Activated T-cell treated with anti-CD3 and anti-CD28 coated beads, Interleukin-2, amount 50 U/mL, for 24 hours (primary cell): ENCODE data around the gene MYZAP.
A peak's percentile ranks its signal among the peaks of the same experiment; 100 is the strongest.

Experiments used
- DNase-seq: peaks from one replicate; pipeline ENCODE4 v3.0.0-alpha.2; 2020
- H3K27ac Mint-ChIP-seq: 2 replicates; pipeline ENCODE4 v1.8.0; 2020; ENCODE audit warnings: mild to moderate bottlenecking, mixed read lengths
- H3K27me3 Mint-ChIP-seq: 2 replicates; pipeline ENCODE4 v1.8.0; 2020; ENCODE audit warnings: mixed read lengths
- H3K36me3 Mint-ChIP-seq: 2 replicates; pipeline ENCODE4 v1.8.0; 2020; ENCODE audit warnings: low read depth, mixed read lengths
- H3K4me1 Mint-ChIP-seq: 2 replicates; pipeline ENCODE4 v1.8.0; 2020; ENCODE audit warnings: low read depth, mixed read lengths
- H3K4me3 Mint-ChIP-seq: 2 replicates; pipeline ENCODE4 v1.8.0; 2020; ENCODE audit warnings: mild to moderate bottlenecking, moderate library complexity, mixed read lengths
- H3K9me3 Mint-ChIP-seq: 2 replicates; pipeline ENCODE4 v1.8.0; 2020; ENCODE audit warnings: mixed read lengths

MYZAP gene, protein sequence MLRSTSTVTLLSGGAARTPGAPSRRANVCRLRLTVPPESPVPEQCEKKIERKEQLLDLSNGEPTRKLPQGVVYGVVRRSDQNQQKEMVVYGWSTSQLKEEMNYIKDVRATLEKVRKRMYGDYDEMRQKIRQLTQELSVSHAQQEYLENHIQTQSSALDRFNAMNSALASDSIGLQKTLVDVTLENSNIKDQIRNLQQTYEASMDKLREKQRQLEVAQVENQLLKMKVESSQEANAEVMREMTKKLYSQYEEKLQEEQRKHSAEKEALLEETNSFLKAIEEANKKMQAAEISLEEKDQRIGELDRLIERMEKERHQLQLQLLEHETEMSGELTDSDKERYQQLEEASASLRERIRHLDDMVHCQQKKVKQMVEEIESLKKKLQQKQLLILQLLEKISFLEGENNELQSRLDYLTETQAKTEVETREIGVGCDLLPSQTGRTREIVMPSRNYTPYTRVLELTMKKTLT

DNA sequence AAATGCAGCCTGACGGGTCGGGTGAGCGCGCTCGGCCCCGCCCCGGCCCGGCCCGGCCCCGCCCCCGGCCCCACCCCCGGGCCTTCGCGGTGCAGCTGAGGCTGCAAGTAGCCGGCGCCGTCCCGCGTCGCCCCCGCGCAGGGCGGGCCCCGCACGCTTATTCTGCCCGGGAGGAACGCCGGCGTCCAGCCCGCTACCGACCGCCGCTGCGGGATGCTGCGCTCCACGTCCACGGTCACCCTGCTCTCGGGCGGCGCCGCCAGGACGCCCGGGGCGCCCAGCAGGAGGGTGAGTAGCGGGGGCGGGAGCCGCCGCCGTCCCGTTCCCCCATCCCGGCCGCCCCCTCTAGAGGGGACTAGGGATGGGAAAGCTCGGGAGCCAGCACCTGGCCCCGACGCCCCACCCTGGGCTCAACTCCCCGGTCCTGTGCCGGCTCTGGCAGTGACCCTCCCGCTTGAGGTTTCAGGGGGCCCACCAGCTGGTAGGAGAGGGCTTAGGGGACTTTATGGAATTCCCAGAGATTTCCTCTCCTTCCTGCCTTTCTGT is at the start of gene MYZAP:
TSS of gene MYZAP (plus strand) at position 83 of the 546 bp plus-strand sequence. CDS start at position 214, 131 bp downstream.
- Mint-ChIP-seq H3K27me3 (peaks cover 39% of the 10 kb centered on the region), H3K9me3 (no peaks in the 10 kb centered on the region), H3K4me1 (peaks cover 23% of the 10 kb centered on the region), H3K36me3 (no peaks in the 10 kb centered on the region), H3K27ac (no peak within 1 kb of the TSS), H3K4me3 (peak within 1 kb of the TSS; percentile 55)
- peak; percentile 65 for DNase-seq

DNA sequence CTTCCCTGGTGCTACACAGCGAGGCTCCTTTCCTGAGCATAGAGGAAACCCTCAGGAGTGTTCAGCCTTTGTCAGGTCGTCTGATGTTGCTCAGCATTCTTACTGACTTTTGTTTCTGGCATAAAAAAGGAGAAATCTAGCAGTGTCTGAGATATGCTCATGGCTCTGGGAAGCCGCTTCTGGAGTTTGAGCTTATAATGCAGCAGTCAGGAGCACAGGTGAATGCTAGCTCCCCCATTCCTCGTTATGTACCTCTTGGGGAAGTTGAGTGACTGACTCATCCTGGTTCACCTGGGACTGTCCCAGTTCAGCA is 49.2 kb upstream of the MYZAP start:
- peaks cover 5% of the 10 kb centered on the region for H3K9me3 Mint-ChIP-seq
- H3K27me3 Mint-ChIP-seq, result peaks cover 23% of the 10 kb centered on the region
- H3K4me3 Mint-ChIP-seq, result no peak overlapping the region

DNA sequence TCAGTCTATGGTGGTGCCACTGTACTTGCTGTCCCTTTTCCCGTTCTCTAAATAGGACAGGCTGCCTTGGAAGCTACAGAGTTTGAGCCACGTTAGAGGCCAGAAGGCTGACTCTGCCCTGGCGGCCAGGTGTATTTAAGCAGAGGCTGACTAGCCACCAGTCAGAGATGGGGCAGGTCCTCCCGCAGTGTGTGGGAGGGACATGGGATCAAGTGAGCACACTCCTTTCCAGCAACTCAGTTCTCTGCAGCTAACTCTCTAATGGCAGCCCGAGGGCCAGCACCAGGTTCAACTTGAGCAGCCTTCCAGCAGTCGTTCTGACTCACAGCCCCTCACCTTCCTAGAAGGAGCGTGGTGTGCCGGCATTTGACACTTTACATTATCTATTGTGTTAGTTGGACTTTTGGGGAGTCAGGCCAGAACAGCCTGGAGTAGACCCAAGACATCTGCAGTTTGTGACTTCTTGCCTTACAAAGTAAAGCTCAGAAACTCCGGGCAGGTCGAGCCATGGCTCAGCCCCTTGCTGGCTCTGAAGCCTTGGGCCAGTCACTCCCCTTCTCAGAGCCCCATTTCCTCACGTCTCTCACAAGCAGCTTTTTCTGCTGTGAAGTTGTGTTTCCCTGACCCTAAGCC is 46.7 kb upstream of the MYZAP start:
- peaks cover 17% of the 10 kb centered on the region for H3K27me3 Mint-ChIP-seq
- peaks cover 5% of the 10 kb centered on the region for H3K9me3 Mint-ChIP-seq
- no peaks in the 10 kb centered on the region for H3K36me3 Mint-ChIP-seq
- H3K4me3 Mint-ChIP-seq, result no peak overlapping the region
- no peak overlapping the region for H3K27ac Mint-ChIP-seq
- peaks cover 7% of the 10 kb centered on the region for H3K4me1 Mint-ChIP-seq
- DNase-seq, result no peak

More for the DNA sequence above, 49.2 kb upstream of the MYZAP start:
- no peak for DNase-seq
- H3K4me1 Mint-ChIP-seq, result peaks cover 7% of the 10 kb centered on the region
- H3K27ac Mint-ChIP-seq, result no peak overlapping the region
- no peaks in the 10 kb centered on the region for H3K36me3 Mint-ChIP-seq

DNA sequence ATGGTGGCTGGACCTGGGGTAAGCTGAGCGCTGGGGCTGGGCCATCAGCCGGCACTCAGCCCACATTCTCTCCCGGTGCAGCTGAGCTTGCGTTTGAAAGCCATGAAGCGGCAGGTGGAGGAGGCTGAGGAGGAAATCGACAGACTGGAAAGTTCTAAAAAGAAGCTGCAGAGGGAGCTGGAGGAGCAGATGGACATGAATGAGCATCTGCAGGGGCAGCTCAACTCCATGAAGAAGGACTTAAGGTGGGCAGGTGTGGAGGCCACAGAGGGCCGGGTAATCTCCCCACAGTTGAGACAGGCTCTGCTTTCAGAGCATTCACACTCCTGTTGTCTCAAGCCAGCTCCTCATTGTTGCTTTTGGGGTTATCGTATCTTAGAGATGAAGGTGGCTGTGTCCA is 45.7 kb upstream of the MYZAP start:
- H3K27ac Mint-ChIP-seq, result no peak overlapping the region
- H3K36me3 Mint-ChIP-seq, result no peaks in the 10 kb centered on the region
- H3K4me1 Mint-ChIP-seq, result no peaks in the 10 kb centered on the region
- H3K4me3 Mint-ChIP-seq, result no peak overlapping the region
- no peak for DNase-seq
- H3K9me3 Mint-ChIP-seq, result no peaks in the 10 kb centered on the region
- H3K27me3 Mint-ChIP-seq, result peaks cover 11% of the 10 kb centered on the region

DNA sequence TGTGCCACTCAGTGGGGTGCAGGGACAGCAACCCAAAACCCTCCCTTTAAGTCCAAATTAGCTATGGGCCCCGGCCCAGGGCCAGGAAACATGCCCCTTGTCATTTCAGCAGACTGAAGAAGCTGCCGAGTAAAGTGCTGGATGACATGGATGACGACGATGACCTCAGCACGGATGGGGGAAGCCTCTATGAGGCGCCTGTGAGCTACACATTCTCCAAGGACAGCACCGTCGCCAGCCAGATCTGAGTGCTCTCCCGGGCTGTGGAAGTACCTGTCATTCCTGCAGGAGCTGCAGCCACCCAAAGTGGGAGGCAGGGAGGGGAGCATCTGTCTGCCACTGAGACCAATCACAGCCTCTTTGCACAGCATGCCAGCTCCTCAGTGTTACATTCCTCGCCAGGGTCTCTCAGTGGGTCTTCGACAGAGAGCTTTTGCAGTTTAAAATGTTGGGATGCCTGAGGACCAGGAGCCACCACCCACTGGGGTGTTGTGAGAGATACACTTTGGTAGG is 44.4 kb upstream of the MYZAP start:
- Mint-ChIP-seq H3K36me3 (no peaks in the 10 kb centered on the region), H3K4me3 (no peak overlapping the region), H3K9me3 (no peaks in the 10 kb centered on the region), H3K27me3 (peaks cover 6% of the 10 kb centered on the region), H3K4me1 (no peaks in the 10 kb centered on the region), H3K27ac (no peak overlapping the region)
- no peak for DNase-seq

DNA sequence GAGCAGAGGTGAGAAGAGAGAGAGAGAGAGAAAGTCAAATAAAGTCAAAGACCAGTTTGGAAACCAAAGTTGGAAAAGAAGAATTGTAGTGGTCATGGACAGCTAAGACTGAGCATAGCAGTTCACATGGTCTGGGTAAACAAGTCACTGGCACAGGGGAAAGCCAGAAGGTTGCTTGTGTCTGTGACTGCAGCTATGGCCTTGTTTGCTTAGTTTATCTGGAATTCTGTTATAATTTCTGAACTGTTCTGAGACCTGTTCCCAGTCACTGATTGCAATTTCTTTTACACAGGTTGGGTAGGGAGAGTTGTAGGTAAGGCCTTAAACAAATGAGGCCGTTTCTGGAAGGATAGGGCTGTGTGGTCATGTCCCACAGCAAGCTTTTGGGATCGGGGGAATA is 43.4 kb upstream of the MYZAP start:
- no peak overlapping the region for H3K27ac Mint-ChIP-seq
- H3K4me1 Mint-ChIP-seq, result no peaks in the 10 kb centered on the region
- H3K36me3 Mint-ChIP-seq, result no peaks in the 10 kb centered on the region
- no peak for DNase-seq
- H3K9me3 Mint-ChIP-seq, result no peaks in the 10 kb centered on the region
- peaks cover 2% of the 10 kb centered on the region for H3K27me3 Mint-ChIP-seq
- H3K4me3 Mint-ChIP-seq, result no peak overlapping the region

DNA sequence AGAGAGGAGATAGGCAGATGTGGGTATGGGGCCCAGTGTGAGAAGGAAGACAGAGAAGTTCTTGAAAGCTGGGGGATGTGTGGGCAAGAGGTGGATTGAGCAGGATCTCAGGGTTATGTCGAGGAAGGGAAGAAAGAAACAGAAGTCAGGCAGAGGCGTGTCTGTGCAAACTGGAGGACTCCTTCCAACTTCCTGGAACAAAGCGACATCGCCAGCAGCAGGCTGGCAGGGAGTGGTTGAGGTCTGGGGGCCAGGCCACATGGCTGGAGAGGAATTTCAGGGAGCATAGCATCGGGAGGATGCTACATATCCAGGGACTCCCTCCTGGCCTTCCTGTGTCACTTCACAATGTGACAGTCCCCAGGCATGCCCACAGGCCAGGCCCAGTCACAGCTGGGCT is 42.9 kb upstream of the MYZAP start:
- H3K4me1 Mint-ChIP-seq, result no peaks in the 10 kb centered on the region
- DNase-seq, result no peak
- no peak overlapping the region for H3K27ac Mint-ChIP-seq
- H3K36me3 Mint-ChIP-seq, result no peaks in the 10 kb centered on the region
- H3K4me3 Mint-ChIP-seq, result no peak overlapping the region
- H3K9me3 Mint-ChIP-seq, result no peaks in the 10 kb centered on the region
- no peaks in the 10 kb centered on the region for H3K27me3 Mint-ChIP-seq

DNA sequence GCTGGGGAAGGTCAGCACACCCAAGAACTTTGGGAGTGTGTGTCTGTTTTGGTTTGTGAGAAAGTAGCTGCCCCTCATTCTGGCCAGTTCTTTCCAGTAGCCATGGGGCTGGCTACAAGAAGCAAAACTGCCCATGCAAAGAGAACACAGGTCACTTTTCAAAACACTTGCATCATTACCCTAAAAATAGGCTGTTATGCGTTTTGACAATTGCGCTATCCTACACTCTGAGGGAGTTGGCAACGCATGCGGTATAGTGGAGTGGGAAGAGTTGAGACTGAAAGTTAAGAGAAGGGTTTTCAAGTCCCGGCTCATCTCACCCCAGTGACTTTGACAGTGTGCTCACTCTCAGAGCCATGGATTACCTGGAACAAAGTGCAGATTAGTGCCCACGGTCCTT is 41.8 kb upstream of the MYZAP start:
- Mint-ChIP-seq H3K4me1 (no peaks in the 10 kb centered on the region), H3K27me3 (no peaks in the 10 kb centered on the region), H3K4me3 (no peak overlapping the region)

DNA sequence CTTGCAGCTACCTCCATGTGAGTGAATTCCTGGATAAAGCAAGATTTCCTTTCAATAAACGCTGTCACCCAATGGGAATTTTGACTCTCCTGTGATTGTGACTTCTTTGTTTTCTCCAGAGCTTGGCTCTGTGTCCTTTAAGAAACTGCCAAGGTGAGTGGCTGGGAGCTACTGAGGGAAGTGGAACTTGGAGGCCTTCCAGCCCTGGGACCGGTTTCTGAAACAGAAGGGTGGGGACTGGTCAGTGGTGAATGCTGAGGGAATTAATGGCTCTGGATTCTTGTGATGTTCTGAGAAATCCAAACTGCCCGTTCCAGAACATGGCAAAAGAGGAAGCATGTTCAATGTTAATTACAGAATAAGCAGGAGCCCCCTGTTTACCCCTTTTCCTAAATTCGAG is 41.1 kb upstream of the MYZAP start:
- Mint-ChIP-seq H3K4me1 (no peaks in the 10 kb centered on the region), H3K9me3 (no peaks in the 10 kb centered on the region), H3K4me3 (no peak overlapping the region), H3K36me3 (no peaks in the 10 kb centered on the region), H3K27ac (no peak overlapping the region), H3K27me3 (no peaks in the 10 kb centered on the region)
- DNase-seq, result no peak

More for the DNA sequence above, 41.8 kb upstream of the MYZAP start:
- no peaks in the 10 kb centered on the region for H3K36me3 Mint-ChIP-seq
- no peak overlapping the region for H3K27ac Mint-ChIP-seq
- DNase-seq, result no peak
- H3K9me3 Mint-ChIP-seq, result no peaks in the 10 kb centered on the region

DNA sequence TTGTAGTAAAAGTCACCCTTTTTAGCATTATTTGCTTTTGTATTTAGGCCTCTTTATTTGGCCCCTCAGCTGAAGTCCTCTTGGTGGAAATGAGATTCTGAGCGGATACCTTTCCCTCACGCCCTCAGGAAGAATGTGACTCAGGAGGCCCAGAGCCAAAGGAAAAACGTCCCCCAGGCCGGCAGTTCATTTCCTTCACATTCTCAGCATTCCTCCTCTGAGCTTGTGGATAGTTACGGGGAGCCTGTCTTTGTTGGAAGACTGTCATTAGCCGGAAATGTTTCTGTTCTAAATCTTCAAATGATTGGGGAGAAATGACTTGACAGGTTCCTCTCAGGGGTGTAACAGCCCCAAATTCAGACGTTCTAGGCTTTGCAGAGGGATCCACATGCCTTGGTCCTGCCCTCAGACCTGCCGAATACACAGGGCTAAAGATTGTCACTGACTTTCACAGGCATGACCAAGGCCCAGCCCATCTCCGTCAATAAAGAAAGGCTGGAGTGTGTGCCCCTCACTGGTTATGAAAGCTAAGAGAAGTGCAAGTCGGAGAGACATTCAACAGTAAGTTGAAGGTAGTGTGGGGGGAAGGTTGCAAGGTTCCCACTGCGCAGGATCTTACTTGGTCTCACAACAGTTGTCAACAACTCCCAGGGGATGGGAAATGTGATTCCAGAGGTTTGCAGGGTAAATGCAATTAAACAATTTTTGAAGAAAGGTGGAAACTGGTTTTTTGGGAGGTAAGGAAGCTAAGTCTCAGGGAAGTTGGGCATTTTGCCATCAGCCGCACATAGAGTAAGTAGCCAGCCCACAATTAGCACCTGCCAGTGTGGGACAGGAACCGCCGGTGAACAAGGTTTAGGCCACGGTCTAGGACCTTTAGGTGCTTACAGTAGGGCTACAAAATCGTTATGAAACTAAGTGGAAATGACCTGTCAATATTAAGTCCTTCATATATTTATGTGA is 39.7 kb upstream of the MYZAP start:
- no peaks in the 10 kb centered on the region for H3K27me3 Mint-ChIP-seq
- H3K36me3 Mint-ChIP-seq, result no peaks in the 10 kb centered on the region
- DNase-seq, result no peak
- H3K9me3 Mint-ChIP-seq, result no peaks in the 10 kb centered on the region
- no peaks in the 10 kb centered on the region for H3K4me1 Mint-ChIP-seq
- H3K27ac Mint-ChIP-seq, result no peak overlapping the region
- no peak overlapping the region for H3K4me3 Mint-ChIP-seq

DNA sequence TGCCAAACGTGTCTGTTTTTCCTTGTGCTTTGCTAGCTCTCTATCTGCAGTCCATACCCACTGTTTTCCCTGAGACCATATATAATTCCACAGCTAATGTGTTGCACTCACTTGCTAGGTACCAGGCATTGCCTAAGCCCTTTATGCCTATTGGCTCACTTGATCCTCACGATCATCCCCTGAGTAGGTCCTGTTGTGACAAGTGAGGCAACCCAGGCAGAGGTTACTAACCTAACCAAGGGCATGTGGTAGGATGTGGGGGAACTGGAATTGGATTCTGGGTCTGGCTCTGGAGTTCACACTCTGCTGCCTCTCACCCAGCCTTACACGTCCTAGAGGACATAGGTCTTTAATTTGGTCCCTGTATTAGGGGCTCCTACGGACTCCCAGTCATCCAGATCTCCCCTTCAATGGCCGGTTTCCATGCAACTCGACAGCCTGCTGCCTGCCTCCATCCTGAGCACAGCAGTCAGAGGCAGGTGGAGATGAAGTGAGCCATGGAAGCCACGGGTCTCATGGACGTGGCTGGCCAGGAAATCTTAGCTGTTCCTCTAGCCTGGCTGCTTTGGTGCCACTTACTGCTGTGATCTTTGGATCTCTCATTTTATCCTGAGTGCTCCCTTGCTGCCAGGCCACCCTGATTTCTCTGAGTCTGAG is 38.9 kb upstream of the MYZAP start:
- Mint-ChIP-seq H3K27ac (no peak overlapping the region), H3K4me1 (no peaks in the 10 kb centered on the region), H3K9me3 (no peaks in the 10 kb centered on the region), H3K36me3 (no peaks in the 10 kb centered on the region), H3K4me3 (no peak overlapping the region), H3K27me3 (no peaks in the 10 kb centered on the region)
- no peak for DNase-seq

DNA sequence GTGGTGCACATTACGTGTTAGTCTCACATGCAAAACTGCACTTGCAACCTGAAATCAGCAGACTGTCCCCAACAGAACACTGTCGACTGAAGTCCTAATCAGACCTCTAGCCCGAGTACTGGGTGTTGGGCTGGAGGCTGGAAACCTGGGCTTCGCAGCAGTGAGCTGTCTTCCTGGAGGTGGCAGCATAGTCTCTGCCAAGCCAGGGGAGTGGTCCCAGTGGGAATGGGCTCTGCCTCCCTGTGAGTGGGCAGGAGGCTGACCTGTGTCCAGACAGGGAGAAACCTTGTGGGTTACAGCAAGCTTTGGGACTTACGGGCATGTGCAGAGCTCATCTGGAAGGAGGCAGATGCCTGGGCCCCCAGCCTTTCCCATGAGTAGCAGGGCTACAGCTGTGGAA is 38.2 kb upstream of the MYZAP start:
- Mint-ChIP-seq H3K36me3 (no peaks in the 10 kb centered on the region), H3K9me3 (no peaks in the 10 kb centered on the region), H3K4me3 (no peak overlapping the region), H3K4me1 (no peaks in the 10 kb centered on the region), H3K27ac (no peak overlapping the region), H3K27me3 (no peaks in the 10 kb centered on the region)
- DNase-seq, result no peak

DNA sequence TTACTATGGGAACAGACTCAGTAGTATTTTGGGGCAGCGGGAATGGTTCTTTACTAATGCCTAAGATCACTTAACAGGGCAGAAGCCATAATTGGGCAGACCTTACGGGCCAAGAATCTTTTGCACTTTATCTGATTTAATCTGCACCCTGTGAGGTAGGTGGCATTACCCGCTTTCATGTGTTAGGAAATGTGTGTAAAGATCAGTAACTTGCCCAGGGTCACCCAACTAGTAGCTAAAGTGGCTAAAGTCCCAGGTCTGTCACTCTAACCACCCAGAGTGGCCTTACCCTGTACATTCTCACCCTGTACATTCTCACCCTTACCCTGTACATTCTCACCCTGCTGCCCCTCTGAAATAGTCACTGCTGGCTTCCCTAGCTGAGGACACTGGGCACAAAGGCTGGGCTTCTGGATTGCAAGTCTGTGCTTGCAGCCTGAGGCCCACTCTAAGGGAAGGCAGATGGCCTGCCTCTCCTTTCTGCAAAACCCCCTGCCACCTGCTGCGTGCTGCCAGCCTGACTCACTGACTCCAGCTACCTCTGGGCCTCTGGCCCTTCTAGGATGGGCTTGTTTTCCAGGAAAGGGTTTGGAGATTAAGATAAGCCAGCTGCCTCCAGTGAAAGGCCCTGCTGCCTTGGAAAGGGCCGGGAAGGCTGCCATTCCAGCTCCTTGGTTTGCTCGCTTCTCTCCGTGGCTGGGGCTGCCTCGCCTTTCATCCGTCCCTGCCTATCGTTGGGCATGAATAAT is 37.5 kb upstream of the MYZAP start:
- no peak overlapping the region for H3K27ac Mint-ChIP-seq
- H3K4me3 Mint-ChIP-seq, result no peak overlapping the region
- DNase-seq, result no peak

More for the DNA sequence above, 37.5 kb upstream of the MYZAP start:
- H3K36me3 Mint-ChIP-seq, result no peaks in the 10 kb centered on the region
- no peaks in the 10 kb centered on the region for H3K4me1 Mint-ChIP-seq
- H3K9me3 Mint-ChIP-seq, result no peaks in the 10 kb centered on the region
- H3K27me3 Mint-ChIP-seq, result no peaks in the 10 kb centered on the region
